ENCODE results near the gene GLI2.

The GLI2 gene

GRCh38 chr2:120712180-120712681 lies 23.4 kb upstream of the GLI2 start:
- DNase-seq (ENCODE audit: low spot score), result no peak

- DNase-seq (ENCODE audit: low spot score), result no peak
Observed at GRCh38 chr2:120715353-120715752, 20.3 kb upstream of the GLI2 start.

DNA sequence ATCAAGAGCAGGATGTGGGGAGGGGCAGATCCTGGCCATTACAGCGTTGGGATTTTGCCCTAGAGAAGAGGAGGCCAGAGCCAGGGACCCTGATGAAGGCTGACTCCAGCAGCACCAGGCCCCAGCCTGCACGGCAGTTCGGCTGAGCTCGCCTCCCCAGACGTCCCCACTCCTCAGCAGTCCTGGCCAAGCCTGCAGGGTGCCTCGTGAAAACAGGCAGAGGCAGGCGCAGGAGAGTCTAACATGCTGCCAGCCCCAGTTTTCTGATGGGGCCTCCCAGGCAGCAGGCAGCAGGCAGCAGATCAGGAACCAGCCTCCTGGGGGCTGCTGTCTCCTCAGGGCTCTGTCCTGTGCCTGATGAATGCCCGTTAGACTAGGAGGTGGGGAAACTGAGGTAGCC lies 19.7 kb upstream of the GLI2 start:
- DNase-seq (ENCODE audit: low spot score), result no peak

GRCh38 chr2:120716641-120717585 lies 18.8 kb upstream of the GLI2 start:
- DNase-seq (ENCODE audit: low spot score), result no peak

GRCh38 chr2:120719491-120719890 lies 16.2 kb upstream of the GLI2 start:
- DNase-seq (ENCODE audit: low spot score), result no peak

- no peak for DNase-seq (ENCODE audit: low spot score)
Observed at GRCh38 chr2:120720231-120720630, 15.4 kb upstream of the GLI2 start.

DNA sequence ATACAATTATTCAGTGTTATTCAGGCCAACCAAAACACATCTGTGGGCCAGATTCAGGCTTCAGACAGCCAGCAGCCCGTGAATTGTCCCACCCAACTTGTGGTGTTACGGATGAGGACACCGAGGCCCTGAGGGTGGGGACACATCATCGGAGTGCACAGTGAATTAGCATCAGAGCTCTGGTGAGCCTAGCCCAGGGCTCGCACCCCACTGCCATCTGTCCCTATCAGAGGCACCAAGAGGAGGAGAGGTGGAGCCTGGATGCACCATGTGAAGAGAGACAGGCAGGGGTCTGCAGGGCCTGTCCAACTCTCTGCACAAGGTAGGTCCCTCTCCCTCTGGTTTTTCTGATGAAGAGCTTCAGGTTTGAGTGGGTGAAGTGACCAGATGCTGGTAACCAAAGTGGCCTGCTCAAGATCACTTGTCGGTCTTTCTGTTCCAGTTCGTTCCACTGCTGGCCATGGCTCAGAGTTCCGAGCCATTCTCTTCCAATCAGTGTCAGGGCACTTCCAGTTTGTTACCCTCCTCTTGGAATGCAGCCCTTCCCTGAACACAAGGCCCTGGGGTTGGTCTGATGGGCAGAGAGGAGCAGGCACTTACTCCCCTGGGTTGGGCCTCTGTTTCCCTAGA lies 14.8 kb upstream of the GLI2 start:
- DNase-seq (ENCODE audit: low spot score), result no peak

DNA sequence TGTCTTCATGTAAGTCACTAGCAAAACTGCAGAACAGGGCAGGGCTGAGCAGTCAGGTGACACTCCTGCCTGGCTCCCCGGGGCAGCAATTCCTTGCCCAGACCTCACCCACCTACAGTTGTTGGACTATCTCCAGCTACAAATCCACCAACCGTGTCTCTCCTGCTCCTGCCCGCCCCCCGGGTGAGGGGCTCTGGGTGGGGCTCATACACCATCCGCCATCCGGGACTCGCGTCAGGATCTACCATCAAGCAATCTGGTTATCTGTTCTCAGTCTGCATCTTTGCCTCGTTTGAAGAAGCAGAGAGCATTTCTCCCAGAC lies 13.5 kb upstream of the GLI2 start:
- no peak for DNase-seq (ENCODE audit: low spot score)

GRCh38 chr2:120722568-120723421 lies 12.9 kb upstream of the GLI2 start:
- DNase-seq (ENCODE audit: low spot score), result peak; percentile 22

- no peak for DNase-seq (ENCODE audit: low spot score)
Observed at GRCh38 chr2:120726245-120726644, 9.4 kb upstream of the GLI2 start.

DNA sequence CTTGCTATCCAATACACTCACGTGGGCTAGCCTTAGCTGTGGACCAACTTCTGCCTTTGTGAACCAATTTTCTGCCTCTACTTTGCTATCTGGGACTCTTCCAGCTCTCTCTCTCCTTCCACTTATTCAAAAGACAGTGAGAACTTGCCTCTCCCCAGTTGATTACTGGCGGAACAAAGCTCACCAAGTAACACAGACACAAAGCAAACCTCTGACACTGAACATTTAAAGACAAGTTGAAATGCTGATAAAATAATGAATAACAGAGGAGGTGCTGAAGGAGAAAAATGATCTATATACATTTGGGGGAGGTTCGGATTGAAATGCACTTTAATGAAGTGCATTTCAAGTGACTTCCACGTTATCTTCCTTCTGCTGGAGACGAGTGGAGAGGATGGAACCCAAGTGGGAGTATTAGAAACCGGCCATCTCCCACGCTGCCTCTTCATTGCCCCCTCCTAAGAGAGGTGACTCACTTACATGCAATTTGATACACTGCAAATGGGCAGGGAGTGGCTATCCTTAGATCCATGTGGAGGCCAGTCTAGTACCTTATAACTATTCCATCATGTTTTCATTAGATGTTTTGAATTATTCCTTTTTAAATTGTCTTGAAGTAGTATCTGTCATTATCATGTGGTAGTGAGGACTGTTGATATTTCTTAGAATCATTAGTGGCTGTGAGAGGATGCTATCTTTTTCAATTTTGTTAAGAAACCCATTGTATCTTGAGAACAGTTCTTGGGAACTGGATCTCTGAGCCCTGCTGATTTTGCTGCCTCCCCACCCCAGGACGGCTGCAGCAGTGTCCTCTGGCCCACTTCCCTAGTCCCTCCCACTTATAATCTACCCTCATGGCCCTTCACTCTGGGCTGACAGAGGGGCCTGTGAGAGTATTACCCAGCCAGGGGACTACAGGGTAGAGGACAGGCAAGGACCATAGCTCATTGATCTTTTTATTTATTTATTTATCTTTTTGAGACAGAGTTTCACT lies 6.0 kb upstream of the GLI2 start:
- peak; percentile 41 for DNase-seq (ENCODE audit: low spot score)

DNA sequence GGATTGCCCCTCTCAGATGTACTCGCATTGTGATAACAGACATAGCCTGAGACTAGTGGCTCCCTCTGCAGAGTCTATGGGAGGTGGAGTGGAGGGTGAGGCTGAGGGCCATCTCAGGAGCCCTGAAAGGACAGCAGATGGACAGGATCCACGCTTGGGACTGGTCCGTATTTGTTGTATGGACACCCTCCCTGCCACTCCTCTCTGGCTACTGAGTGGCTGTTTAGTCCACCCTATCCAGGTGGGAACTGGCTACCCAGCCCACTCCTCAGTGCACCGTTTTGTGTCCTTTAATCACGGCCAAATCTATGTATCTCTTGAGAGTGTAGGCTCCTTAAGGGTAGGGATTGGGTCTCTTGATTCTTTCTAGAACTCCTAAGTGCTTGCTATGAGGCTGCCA lies 4.5 kb upstream of the GLI2 start:
- DNase-seq (ENCODE audit: low spot score), result no peak

GRCh38 chr2:120732506-120733237 lies 3.0 kb upstream of the GLI2 start:
- no peak for DNase-seq (ENCODE audit: low spot score)

- no peak for DNase-seq (ENCODE audit: low spot score)
Observed at GRCh38 chr2:120733238-120733932, 2.3 kb upstream of the GLI2 start.

DNA sequence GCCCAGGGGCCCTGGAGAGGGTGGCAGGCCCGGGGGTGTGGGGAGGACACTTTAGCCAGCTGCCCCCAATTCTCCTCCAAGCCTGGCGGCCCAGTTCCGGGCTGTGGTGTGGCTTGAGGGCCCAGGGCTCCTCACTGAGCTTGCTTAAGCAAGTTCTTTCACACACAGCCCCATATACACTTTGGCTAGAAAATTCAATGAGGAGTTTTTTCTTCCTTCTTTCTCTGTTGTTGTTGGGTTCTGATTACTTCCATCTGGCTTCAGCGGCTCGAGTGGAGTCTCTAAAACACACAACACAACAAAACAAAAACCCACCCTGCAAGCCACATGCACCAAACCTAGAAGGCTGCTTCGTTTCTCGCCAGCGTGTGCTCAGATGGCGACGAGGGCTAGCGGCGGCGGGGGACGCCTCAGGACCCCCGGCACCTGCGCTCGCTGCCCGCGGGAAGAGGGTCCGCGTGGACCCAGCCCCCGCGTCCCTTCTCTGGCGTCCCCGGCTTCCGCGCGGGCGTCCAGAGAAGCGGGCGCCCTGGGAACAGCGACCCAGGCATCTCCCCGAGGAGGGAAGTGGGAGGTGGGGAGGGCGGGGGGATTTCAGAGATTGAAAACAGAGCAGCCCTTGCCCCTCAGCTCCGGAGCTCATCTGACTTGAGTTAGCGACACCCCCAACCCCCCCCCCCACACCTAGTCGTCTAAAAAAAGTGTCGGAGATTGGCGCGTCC lies 577 bp upstream of the GLI2 start:
- no peak for DNase-seq (ENCODE audit: low spot score)

- no peak for DNase-seq (ENCODE audit: low spot score)
Observed at GRCh38 chr2:120736202-120736623, 545 bp downstream of the GLI2 start.

DNA sequence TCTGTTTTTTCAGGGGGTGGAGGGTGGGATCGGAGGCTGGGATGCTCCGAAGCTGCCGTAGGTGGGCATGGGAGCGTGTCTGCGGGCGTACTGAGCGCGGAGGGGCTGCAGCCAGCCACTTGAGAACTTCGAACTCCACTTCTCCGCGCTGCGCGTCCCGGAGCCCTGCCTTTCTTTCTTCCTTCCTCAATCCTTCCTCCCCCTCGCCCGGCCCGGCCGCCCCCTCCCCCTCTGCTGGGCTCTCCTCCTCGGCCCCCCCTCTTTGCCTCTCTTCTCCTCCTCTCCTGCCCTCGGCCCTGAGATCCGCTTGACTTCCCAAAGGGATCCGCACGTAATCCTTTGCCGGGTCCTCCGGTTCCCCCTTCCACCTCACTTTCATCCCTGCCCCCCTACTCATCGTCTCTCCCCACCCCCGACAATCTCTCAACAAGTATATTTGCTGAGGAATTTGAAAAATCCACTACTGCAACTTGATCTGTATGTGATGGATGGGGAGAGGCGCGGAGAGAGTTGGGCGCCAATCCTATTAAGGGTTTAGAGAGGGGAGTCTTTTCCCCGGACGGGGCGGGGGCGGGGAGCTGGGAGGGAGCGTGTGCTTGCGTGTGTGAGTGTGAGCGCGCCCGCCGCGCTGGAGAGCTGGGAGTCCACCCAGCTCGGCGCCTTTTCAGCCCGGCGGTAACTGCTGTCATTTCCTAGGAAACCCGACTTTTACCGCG lies 1.1 kb downstream of the GLI2 start:
- DNase-seq (ENCODE audit: low spot score), result no peak

DNA sequence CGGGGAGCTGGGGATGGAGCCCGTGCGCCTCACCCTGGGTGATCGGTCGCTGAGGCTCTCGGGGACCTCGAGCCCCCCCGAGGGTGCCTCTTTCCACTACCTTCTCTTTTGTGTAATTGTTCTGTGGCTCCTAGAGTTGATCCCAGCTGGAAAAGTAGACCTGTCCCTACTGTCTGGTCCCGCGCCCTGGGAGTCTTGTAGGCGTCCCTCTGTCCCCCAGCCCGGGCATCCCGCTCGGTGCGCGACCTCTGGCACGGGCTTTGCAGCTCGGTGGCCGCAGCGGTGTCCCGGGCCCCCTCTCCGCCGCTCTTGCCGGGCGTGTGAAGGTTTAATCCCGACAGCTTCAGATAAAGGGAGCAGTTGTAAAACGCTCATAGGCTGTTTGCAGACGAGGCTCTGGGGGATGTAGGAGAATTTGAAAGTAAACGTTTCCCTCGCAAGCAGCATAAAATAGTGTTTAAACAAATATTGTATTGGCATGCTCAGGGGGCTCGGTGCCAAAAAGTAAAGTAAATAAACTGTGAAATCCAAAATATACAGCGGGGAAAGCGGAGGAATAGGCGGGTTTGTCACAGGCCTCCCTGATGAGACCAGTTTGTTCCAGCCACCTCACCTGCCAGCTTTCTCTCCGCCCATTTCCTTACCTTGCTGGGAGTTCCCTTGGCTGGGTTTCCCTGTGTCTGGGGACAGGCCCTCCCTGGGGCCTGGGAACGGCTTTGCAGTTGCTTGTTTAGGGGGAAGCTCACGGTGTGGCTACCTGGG lies 1.9 kb downstream of the GLI2 start:
- no peak for DNase-seq (ENCODE audit: low spot score)
